Endothelial cell of umbilical vein (primary cell): ENCODE measurements around the gene KLF16. TPM values are rescaled to one million over a fixed set of nuclear protein-coding genes. Genes with fewer than 3 reads are reported as not detected.

ENCODE experiments used
- BruUV-seq: library from RNA; stranded (reverse); fragments of 400-500 nt; replicated peaks from 2 replicates; lab custom pipeline; 2021; lab: Mats Ljungman, UMichigan
- CTCF ChIA-PET: fragments of 300-600, 350-600 bp; sonication (Branson Sonifier 250); formaldehyde crosslinking; loops from one replicate; lab custom pipeline; 2021; ENCODE audit warnings: antibody characterized with exemption, inconsistent platforms; lab: Charles Lee
- POLR2A ChIA-PET: fragments of 300-600, 350-600 bp; sonication (Branson Sonifier 250); formaldehyde crosslinking; loops from one replicate; lab custom pipeline; 2021; ENCODE audit warnings: antibody characterized with exemption, inconsistent platforms; lab: Charles Lee
- DNase-seq: peaks from one replicate; pipeline ENCODE4 v3.0.0-alpha.2; 2011; ENCODE audit warnings: low read depth, low spot score
- FAIRE-seq: peaks from 2 replicates; lab custom pipeline; 2011; peaks lifted over from hg19 to GRCh38; lab: Jason Lieb, UNC
- H2AFZ ChIP-seq: 2 replicates; pipeline ENCODE4 v1.6.0; 2012; ENCODE audit warnings: low read depth, low read length, control low read depth, inconsistent platforms
- H3K27ac ChIP-seq: 2 replicates; pipeline ENCODE4 v1.5.1; 2011; ENCODE audit warnings: low read depth, mild to moderate bottlenecking, control low read depth, low read length, moderate library complexity; ENCODE audit not compliant: insufficient read depth
- H3K27me3 ChIP-seq, 2 experiments: 2 replicates each; pipeline versions ENCODE4 v1.6.0 to v1.6.1; 2011; ENCODE audit warnings: low read length in 2 of 2, mixed read lengths in 1 of 2; ENCODE audit not compliant: control insufficient read depth in 2 of 2, insufficient read depth in 2 of 2
- H3K36me3 ChIP-seq, 2 experiments: 2 replicates in 1 of 2; 3 replicates in 1 of 2; pipeline ENCODE4 v1.5.1; 2011; ENCODE audit warnings: low read length in 2 of 2, mild to moderate bottlenecking in 1 of 2, moderate library complexity in 1 of 2; ENCODE audit not compliant: control insufficient read depth in 2 of 2, insufficient read depth in 2 of 2; ENCODE audit errors: extremely low read depth in 1 of 2
- H3K4me1 ChIP-seq: 3 replicates; pipeline ENCODE4 v1.5.1; 2011; ENCODE audit warnings: mild to moderate bottlenecking, low read length; ENCODE audit not compliant: control insufficient read depth, insufficient read depth; ENCODE audit errors: extremely low read depth
- H3K4me2 ChIP-seq: 2 replicates; pipeline ENCODE4 v1.6.1; 2011; ENCODE audit warnings: low read length, control low read depth, mixed read lengths; ENCODE audit not compliant: insufficient read depth
- H3K4me3 ChIP-seq, 3 experiments: fragments of 200-600 bp in 1 of 3; sonication (generic), shearing (Covaris generic) in 1 of 3; replicated peaks in 1 of 3; 2 replicates each; pipeline ENCODE4 v1.5.1; 2011 to 2016; ENCODE audit warnings: control low read depth in 3 of 3, low read length in 3 of 3, mild to moderate bottlenecking in 2 of 3, inconsistent platforms in 1 of 3, low read depth in 1 of 3, moderate library complexity in 1 of 3; ENCODE audit not compliant: insufficient read depth in 1 of 3
- H3K79me2 ChIP-seq: 2 replicates; pipeline ENCODE4 v1.6.0; 2012; ENCODE audit warnings: low read length, inconsistent platforms; ENCODE audit not compliant: control insufficient read depth, insufficient read depth
- H3K9ac ChIP-seq: replicated peaks from 2 replicates; pipeline ENCODE3; 2011; ENCODE audit warnings: low read length, control low read depth; ENCODE audit not compliant: insufficient read depth; ENCODE audit errors: extremely low read depth
- H3K9me1 ChIP-seq: replicated peaks from 3 replicates; pipeline ENCODE4 v1.6.0; 2011; ENCODE audit warnings: mild to moderate bottlenecking, low read length; ENCODE audit not compliant: control insufficient read depth, insufficient read depth; ENCODE audit errors: extremely low read depth
- H3K9me3 ChIP-seq: replicated peaks from 2 replicates; pipeline ENCODE4 v1.5.1; 2012; ENCODE audit warnings: low read length, inconsistent platforms; ENCODE audit not compliant: control insufficient read depth, insufficient read depth
- H4K20me1 ChIP-seq: replicated peaks from 2 replicates; pipeline ENCODE3; 2011; ENCODE audit warnings: mild to moderate bottlenecking, low read length; ENCODE audit not compliant: control insufficient read depth, insufficient read depth; ENCODE audit errors: extremely low read depth
- CTCF ChIP-seq, 2 donors: IDR thresholded peaks; 1 replicate in 1 of 2; 2 replicates in 1 of 2; pipeline ENCODE4 v1.5.1; 2011; ENCODE audit warnings: low read length in 2 of 2, mild to moderate bottlenecking in 2 of 2, moderate library complexity in 2 of 2, control low read depth in 1 of 2, inconsistent platforms in 1 of 2, low read depth in 1 of 2; ENCODE audit not compliant: insufficient read depth in 1 of 2; ENCODE audit errors: extremely low read depth in 1 of 2
- EZH2 ChIP-seq: IDR thresholded peaks from 2 replicates; pipeline ENCODE4 v1.6.1; 2012; ENCODE audit warnings: borderline replicate concordance, low read depth, mild to moderate bottlenecking, moderate library complexity, low read length, inconsistent platforms; ENCODE audit not compliant: severe bottlenecking
- GATA2 ChIP-seq: IDR thresholded peaks from 2 replicates; pipeline ENCODE4 v1.7.0; 2011; ENCODE audit warnings: low read depth, mild to moderate bottlenecking, moderate library complexity, mixed read lengths, low read length; ENCODE audit not compliant: insufficient read length, insufficient read depth
- MYC ChIP-seq: IDR thresholded peaks from one replicate; pipeline ENCODE4 v1.6.1; 2011; ENCODE audit warnings: mild to moderate bottlenecking, low read depth, low read length
- dilution Hi-C: fragments of 300-500 bp; cut with MboI; formaldehyde crosslinking; loops from one replicate; pipeline ENCODE4 v1.15.0; 2019; ENCODE audit warnings: low sequenced_read_pairs; ENCODE audit not compliant: extremely low pct_ligation_motif_present
- intact Hi-C: fragments of 100-400 bp; cut with micrococcal nuclease; formaldehyde crosslinking; loops from one replicate; pipeline ENCODE4 v1.10.0; 2022
- polyA plus RNA-seq, 4 experiments: library from polyadenylated mRNA; depleted of rRNA in 3 of 4; stranded (reverse) in 3 of 4; unstranded in 1 of 4; fragments of >200 nt; gene quantifications; 2 replicates each; pipeline versions ENCODE4 v1.2.1 to v1.2.3, GENCODE V29; 2011 to 2012; ENCODE audit warnings: missing spikeins in 1 of 4
- total RNA-seq: library from RNA; stranded (reverse); gene quantifications from 2 replicates; pipeline ENCODE4 v1.2.3, GENCODE V29; 2021
- TF ChIP-seq, protein P1 (sequence below): IDR thresholded peaks from 2 replicates; pipeline ENCODE4 v1.6.1; 2011; ENCODE audit not compliant: insufficient read depth, insufficient read length

Gene KLF16
- total and polyA plus RNA-seq, 2 donors (not counting 3 experiments of a cell fraction or from before 2014, with no cell fraction given): 11.6 to 36.6 TPM

GRCh38 chr19:1811942-1812425 is 51.4 kb downstream of the KLF16 start, which contains the start of gene ATP8B3:
ATP8B3 (minus strand) TSS chr19:1812276; CDS start chr19:1811736, 540 bp downstream.
- H2AFZ ChIP-seq: peak within 1 kb of the TSS; percentile 91
- no peaks in the 10 kb centered on the region for H3K9me3 ChIP-seq
- no peaks in the 10 kb centered on the region for H3K79me2 ChIP-seq
- intact Hi-C loops (loop anchor here (2.0 to 5.0 kb wide), 2 partner anchors 35 to 159 kb away; partner anchors contain the start of gene TCF3), dilution Hi-C loops (no loop called here)
- DNase-seq (no peak), FAIRE-seq (no peak)
- H3K4me3 ChIP-seq: peak within 1 kb of the TSS; percentile 36 to 66 (median 39)
- H3K27me3 ChIP-seq: no peaks in the 10 kb centered on the region
- peaks cover 13% of the 10 kb centered on the region for H3K4me1 ChIP-seq
- no peaks in the 10 kb centered on the region for H3K9me1 ChIP-seq
- H3K9ac ChIP-seq: no peak within 1 kb of the TSS
- CTCF ChIA-PET: no interaction called here
- H4K20me1 ChIP-seq: no peaks in the 10 kb centered on the region
- TF ChIP-seq MYC: no peak
- peak in 1 of 2 donors; percentile 31 for TF ChIP-seq CTCF (IDR thresholded peaks at IDR 0.05; ENCODE audit: extremely low read depth in 1 of 2, insufficient read depth in 1 of 2, low read depth in 1 of 2, low read length in 2 of 2)
- TF ChIP-seq GATA2: no peak
- no peak for TF ChIP-seq EZH2
- TF ChIP-seq, protein P1, sequence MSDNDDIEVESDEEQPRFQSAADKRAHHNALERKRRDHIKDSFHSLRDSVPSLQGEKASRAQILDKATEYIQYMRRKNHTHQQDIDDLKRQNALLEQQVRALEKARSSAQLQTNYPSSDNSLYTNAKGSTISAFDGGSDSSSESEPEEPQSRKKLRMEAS: no peak
- peak within 1 kb of the TSS; percentile 48 for H3K27ac ChIP-seq
- POLR2A ChIA-PET: no interaction called here
- peak within 1 kb of the TSS; percentile 90 for H3K4me2 ChIP-seq
- peaks cover 3 to 8% of the 10 kb centered on the region in 2 experiments for H3K36me3 ChIP-seq
- BruUV-seq: no TSS peak
